GM12892 (cell line): ENCODE results near the gene SLC24A3.

Experiments used
- POLR2A ChIP-seq: IDR thresholded peaks from 2 replicates; pipeline ENCODE4 v1.6.1; 2011; ENCODE audit warnings: low read depth, low read length, control low read depth
- POLR2AphosphoS5 ChIP-seq: IDR thresholded peaks from 2 replicates; pipeline ENCODE4 v1.6.1; 2011; ENCODE audit warnings: low read depth, low read length, control low read depth
- TAF1 ChIP-seq: IDR thresholded peaks from 2 replicates; pipeline ENCODE4 v1.6.1; 2011; ENCODE audit warnings: low read depth, mild to moderate bottlenecking, control low read depth, low read length, borderline replicate concordance

DNA sequence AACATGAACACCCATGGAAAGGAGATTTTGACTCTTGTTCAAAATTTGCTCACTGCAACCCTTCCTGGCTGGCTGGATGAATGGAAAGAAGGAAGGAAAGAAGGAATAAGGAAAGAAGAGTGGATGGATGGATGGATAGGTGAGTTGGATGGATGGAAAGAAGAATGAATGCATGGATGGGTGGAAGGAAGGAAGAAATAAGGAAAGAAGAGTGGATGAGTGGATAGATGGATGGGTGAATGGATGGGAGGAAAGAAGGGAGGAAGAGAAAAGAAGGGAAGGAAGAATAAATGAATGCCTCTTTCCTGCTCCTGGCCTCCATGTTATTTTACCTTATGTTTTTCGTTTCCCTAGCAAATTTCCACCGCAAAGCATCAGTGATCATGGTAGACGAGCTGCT lies 471.4 kb downstream of the SLC24A3 start:
- TF ChIP-seq TAF1 (no peak), POLR2A (no peak), POLR2AphosphoS5 (no peak)
